Coronary artery (tissue), 2 donors: ENCODE data around the gene CFAP299.
"Not testable (repeated sequence)": the region's sequence is repeated elsewhere in the genome, so short reads cannot be mapped to it uniquely, and the experiment has no call there.

Experiments used
- DNase-seq: peaks from one replicate; pipeline ENCODE4 v3.0.0-alpha.2; 2017; ENCODE audit warnings: low spot score
- H3K27ac ChIP-seq, 2 donors: fragments of 200-600 bp; sonication (generic); one replicate each; pipeline ENCODE4 v1.5.1; 2016 to 2019
- H3K4me3 ChIP-seq: fragments of 200-600 bp; sonication (generic); 2 replicates; pipeline ENCODE4 v1.5.1; 2016; ENCODE audit warnings: mild to moderate bottlenecking, moderate library complexity
- TF ChIP-seq, protein P1 (sequence below): fragments of 200-600 bp; sonication (generic); IDR thresholded peaks from one replicate; pipeline ENCODE4 v1.5.1; 2019; ENCODE audit warnings: antibody characterized with exemption

Gene CFAP299

DNA sequence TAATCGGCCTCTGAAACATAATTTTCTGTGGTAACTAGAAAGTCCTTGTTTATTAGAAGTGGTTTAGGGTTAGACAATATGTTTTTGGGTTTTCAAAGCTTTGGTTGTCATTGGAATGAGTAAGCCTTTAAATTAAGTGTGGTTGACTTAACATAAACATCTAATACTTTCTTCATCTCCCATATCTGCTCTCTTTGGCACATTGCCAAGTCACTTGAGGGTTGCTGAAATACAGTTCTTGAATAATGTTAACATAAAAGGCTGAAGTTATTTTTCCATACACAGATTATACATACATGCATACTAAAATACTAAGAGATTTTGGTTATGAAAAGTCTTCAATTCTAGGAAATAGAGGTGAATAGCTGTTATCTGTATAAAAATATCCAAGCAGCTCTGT is 453.3 kb downstream of the CFAP299 start:
- no peak overlapping the region for H3K27ac ChIP-seq
- no peak for DNase-seq
- TF ChIP-seq, protein P1, sequence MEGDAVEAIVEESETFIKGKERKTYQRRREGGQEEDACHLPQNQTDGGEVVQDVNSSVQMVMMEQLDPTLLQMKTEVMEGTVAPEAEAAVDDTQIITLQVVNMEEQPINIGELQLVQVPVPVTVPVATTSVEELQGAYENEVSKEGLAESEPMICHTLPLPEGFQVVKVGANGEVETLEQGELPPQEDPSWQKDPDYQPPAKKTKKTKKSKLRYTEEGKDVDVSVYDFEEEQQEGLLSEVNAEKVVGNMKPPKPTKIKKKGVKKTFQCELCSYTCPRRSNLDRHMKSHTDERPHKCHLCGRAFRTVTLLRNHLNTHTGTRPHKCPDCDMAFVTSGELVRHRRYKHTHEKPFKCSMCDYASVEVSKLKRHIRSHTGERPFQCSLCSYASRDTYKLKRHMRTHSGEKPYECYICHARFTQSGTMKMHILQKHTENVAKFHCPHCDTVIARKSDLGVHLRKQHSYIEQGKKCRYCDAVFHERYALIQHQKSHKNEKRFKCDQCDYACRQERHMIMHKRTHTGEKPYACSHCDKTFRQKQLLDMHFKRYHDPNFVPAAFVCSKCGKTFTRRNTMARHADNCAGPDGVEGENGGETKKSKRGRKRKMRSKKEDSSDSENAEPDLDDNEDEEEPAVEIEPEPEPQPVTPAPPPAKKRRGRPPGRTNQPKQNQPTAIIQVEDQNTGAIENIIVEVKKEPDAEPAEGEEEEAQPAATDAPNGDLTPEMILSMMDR: no peak
- no peak overlapping the region for H3K4me3 ChIP-seq

GRCh38 chr4:80790152-80790551 is 454.6 kb downstream of the CFAP299 start:
- H3K4me3 ChIP-seq: no peak overlapping the region

DNA sequence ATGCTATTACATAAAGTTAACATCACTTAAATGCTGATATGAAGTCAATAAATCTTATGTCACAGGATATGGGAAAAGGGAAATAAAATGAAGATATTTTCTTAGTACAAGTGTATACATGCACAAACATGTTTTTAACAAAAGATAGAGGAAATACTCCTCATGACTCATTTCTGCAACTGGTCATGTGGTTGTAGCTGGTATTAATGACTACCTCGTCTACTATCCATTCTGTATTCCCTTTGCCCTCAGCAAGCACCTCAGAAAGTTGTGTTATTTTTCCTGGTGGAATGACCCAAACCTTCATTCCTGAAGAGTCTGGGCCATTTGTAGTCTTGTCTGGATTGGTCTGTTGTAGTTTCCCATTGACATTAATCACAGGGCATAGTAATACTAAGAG is 458.1 kb downstream of the CFAP299 start:
- H3K27ac ChIP-seq, DNase-seq: not testable (repeated sequence)

More at GRCh38 chr4:80790152-80790551, 454.6 kb downstream of the CFAP299 start:
- TF ChIP-seq, protein P1: no peak
- H3K27ac ChIP-seq: no peak overlapping the region
- no peak for DNase-seq

GRCh38 chr4:80798082-80798481 is 462.6 kb downstream of the CFAP299 start:
- no peak for DNase-seq
- TF ChIP-seq, protein P1: no peak
- Histone ChIP-seq H3K27ac (no peak overlapping the region), H3K4me3 (no peak overlapping the region)

More for the DNA sequence above, 458.1 kb downstream of the CFAP299 start:
- not testable (repeated sequence) for H3K4me3 ChIP-seq

- DNase-seq, H3K27ac ChIP-seq, H3K4me3 ChIP-seq: not testable (repeated sequence)
These were observed 465.2 kb downstream of the CFAP299 start for GRCh38 chr4:80800719-80801118.

- DNase-seq: no peak
- TF ChIP-seq, protein P1: no peak
- no peak overlapping the region for H3K4me3 ChIP-seq
- H3K27ac ChIP-seq: no peak overlapping the region
These were observed 467.8 kb downstream of the CFAP299 start for GRCh38 chr4:80803337-80803736.

- Histone ChIP-seq H3K27ac (no peak overlapping the region), H3K4me3 (no peak overlapping the region)
- no peak for DNase-seq
- TF ChIP-seq, protein P1: no peak
These were observed 470.9 kb downstream of the CFAP299 start for GRCh38 chr4:80806472-80806871.

DNA sequence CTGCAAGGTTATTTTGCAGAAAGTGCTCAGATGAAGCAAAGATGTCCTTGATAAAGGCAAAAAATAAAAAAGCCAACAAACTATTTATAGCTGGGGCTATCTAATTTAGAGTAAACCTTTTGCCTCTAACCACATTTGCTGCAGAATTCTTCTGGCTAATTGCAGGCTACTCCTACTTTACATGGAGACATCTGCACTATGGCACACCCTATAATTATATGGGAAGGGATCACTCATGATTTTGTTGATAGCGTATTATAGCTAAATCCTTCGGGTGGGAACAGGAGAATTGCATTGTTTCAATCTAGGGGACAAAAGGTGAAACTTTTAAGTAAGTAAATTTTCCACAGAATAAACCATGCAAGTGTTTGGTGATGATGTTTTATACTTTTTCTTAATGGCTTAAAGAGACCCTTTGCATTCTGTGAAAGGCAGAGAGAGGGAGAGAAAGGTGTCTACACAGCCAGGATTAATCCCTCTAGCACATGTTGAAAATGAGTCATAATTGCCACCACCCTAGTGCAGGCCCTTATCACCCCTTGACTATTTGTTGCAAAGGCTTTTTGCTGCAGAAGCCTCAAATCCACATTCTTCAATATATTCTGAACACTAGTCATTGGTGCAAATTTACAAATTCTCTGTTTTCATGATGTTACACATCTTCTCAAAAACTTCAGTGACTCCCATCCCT is 473.7 kb downstream of the CFAP299 start:
- H3K27ac ChIP-seq: no peak overlapping the region
- DNase-seq: no peak
- H3K4me3 ChIP-seq: no peak overlapping the region
- TF ChIP-seq, protein P1: no peak
